GM18519 (cell line): ENCODE results near the gene FHOD3.

Experiments
- ATAC-seq: cut with Tn5 transposase; IDR thresholded peaks from one replicate; pipeline ENCODE4 v1.9.1; 2021; ENCODE audit warnings: mild to moderate bottlenecking, moderate library complexity; ENCODE audit not compliant: unreplicated experiment, low FRiP score

Gene FHOD3

DNA sequence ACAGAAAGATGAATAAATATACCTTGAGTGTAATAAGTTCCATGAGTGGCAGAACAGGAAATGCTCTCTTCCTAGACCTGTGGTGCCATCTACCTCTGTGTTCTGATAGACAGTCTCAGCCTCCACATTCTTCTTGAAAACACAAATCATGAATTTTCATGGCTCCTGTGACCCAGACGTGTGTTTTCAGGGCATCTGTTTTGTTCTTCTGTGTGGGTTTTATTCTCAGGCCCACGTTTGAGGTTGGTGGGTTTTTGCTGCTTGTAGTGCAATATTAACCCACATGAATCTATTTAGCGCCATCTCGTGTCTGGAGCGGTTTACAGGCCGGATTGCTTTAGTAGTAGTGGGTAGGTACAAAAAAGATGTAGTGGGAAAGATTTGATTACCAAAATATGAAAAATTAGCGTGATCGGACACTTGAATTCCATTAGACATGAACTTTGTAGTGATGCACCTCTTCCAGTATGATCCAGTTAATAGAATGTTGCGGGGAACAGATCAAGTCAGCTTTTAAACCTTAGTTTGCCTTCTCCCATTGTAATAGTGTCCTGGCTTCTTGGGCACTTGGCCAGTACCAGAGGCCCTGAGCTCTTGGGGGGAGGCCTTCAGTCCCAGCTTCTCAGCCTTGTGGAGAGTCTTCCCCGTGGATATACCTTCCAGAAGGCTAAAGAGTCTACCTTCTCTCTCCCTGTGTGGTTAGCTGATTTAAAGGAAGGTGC is 274.8 kb downstream of the FHOD3 start:
- ATAC-seq, result no peak

DNA sequence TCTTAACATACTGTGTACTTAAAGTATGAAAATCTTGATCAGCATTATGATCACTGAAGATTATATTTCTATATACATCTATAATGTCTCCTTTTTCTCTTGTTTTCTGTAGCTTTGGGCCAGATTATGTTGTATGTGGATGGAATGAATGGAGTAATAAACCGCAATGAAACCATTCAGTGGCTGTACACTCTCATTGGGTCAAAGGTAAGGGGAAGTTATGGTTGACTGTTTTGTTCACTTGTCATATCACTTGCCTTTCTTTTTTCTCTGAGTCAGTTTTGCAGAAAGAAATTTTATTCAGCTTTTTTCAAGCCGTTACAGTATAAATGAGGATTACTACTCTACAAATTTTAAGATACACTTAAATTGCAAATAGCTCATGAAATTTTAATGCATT is 278.8 kb downstream of the FHOD3 start:
- ATAC-seq, result no peak

- no peak for ATAC-seq
Measured at GRCh38 chr18:36578871-36579710, 281.6 kb downstream of the FHOD3 start.

DNA sequence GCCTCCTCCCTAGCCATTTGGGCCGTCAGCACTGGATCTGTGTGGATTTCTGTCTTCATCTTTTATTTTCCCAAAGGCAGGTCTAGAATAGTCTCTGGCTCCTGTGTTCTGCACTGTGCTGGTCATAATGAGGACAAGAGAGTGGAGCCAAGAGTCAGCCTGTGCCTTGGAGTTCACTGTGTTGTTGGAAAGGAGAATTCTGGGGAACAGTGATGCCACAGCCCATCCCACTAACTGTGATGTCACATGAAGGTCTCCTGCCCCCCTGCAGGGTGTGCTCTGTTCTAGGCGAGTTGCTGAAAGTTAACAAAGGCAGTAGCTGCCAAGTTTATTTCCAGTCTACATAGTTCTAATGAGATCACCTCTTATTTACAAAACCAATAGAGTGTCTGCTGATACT is 282.8 kb downstream of the FHOD3 start:
- no peak for ATAC-seq

DNA sequence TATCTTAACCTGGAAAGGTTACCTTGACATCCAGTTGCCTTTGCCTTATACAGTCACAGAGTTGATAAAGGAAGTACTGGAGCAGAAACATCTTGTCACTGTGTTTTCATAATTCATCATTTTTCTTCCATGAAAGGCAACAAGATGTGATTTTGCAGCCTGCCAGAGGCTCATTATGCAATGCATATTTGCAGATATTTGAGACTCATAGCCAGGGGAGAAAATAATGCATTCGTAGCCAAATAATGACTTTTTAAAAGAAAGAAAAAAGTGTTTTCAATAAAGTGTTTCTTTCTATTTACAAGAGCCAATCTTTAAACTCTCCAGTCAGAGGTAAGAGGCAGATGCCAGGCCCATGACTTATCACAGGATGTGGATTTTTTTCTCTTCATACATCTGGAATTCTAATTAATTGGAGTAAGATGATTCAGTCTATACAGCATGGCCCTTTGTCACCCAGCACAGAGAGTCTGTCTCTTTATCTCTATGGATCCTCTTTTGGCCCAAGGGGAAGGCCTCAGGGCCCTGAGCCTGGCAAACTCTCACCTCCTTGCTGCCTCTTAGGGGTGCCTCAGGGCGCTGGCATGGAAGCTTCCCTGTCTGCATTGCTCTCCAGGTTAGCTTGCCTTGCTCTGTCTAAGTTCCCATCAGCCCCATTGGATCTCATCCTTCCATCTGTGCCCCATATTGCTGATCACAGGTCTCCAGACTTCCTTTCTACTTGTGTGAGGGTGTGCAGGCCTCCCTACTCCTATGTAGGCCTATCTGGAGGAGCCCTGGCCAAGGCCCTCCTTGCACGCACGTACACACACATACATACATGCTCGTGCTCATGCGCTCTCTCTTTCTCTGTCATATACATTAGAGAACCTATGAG is 283.6 kb downstream of the FHOD3 start:
- no peak for ATAC-seq

DNA sequence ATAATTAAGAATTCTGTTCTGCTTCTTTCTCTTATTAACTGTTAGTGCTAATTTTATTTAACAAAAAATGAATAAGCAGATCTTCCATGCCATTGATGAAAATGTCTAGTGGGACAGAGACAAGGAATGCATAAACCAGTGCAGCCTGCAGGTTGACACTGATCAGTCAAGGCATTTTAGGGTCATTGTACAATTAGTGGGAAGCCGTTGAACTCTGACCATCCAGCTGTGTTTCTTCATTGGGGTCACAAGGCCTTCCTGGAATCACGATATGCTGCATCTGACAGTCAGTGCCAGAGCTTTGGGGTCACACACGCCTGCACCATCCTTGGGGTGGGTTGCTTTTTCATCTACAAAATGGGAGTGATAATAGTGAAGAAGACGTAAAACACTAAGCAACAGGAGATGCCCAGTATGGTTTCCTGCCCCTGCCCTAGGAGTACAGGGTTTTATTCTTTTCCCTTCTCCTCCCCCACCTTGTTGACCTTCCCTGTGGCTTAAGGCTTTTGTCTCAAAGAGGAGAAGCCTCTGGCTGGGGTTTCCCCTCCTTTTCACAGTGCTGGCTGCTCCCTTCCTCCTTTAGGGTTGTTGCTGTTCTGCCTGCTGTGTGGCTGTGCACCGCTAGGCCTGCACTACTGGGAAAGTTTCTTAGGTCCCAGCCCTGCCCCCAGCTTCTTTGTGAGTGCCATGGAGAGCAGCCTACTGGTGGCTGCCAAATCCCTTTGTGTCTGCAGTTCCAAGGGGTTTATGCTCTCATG is 285.7 kb downstream of the FHOD3 start:
- ATAC-seq, result no peak

GRCh38 chr18:36589857-36590543 is 292.5 kb downstream of the FHOD3 start:
- no peak for ATAC-seq

GRCh38 chr18:36590621-36591580 is 293.4 kb downstream of the FHOD3 start:
- no peak for ATAC-seq

DNA sequence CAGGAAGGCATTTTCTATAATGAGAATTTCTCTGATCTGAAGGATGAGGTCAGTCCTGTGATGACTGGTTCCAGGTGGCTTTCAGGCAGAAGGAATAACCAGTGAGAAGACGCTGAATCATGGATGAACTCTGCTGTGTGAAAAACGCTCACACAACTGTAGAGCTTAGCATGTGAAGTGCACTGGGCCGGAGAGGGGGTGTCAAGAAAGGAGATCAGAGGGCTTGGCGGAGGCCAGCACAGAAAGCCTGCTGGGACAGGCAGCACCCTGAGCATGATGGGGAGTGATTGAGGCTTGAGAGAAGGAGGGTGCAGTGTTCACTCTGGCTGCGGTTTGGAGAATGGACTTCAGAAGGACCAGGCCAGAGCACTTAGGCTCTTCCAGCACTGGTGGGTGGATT is 294.8 kb downstream of the FHOD3 start:
- no peak for ATAC-seq

- ATAC-seq, result no peak
Measured at GRCh38 chr18:36593001-36593400, 295.5 kb downstream of the FHOD3 start.

- ATAC-seq, result no peak
Measured at GRCh38 chr18:36593641-36594040, 296.1 kb downstream of the FHOD3 start.

DNA sequence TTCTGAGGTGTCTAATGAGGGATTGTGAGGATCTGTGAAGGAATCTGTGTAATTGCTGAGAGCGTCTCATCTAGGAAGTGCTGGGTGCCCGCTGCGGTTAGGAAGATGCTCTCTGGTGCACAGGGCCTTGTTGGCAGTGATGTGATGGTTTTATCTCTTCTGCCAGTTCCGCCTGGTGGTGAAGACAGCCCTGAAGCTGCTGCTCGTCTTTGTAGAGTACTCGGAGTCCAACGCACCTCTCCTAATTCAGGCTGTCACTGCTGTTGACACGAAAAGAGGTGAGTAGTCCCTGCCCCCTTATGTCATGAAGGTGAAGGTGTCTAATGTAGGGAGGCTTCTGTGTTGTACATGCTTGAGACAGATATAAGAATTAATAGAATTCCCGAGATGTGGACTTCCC is 297.1 kb downstream of the FHOD3 start:
- no peak for ATAC-seq

DNA sequence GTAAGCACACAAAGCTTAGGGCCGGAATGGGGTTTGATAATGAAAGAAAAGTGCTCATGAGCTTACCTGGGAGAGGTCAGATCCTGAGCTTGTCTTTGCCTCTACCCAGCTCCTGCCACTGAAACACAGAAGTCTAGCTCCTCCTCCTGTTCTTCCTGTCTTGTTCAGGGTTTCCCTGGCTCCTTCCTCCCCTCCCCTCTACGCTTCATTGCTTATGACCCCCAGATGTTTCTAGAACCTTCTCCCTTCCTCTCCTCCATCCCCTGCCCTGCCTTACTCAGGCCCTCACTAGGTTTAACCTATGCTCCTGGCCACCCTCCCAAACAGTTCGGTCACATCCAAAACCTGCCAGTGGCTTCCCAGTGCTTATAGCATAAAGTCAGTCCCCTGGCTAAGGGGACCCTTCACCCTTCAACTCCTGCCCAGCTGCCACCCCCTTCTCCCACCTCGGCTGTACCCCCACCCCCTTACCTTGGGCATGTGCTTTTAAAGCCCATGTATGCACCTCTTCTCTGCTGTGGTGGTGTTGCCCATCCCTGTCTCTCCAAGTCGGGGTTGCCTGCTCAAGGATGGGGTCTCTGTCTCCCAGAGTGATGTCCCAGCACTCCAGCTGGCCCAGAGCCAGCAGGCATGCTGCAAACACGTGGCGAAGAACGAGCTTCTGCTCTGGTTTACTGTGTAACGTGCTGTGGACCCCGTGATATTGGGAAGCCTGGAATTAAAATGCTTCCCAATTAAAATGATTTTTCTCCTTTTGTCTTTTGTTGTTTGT is 297.7 kb downstream of the FHOD3 start:
- no peak for ATAC-seq

GRCh38 chr18:36595818-36596215 is 298.3 kb downstream of the FHOD3 start:
- ATAC-seq, result no peak

GRCh38 chr18:36597636-36598035 is 300.1 kb downstream of the FHOD3 start:
- ATAC-seq, result no peak

GRCh38 chr18:36600548-36600947 is 303.0 kb downstream of the FHOD3 start:
- no peak for ATAC-seq

GRCh38 chr18:36601316-36601715 is 303.8 kb downstream of the FHOD3 start:
- ATAC-seq, result no peak

- no peak for ATAC-seq
Measured at GRCh38 chr18:36602071-36602470, 304.6 kb downstream of the FHOD3 start.
